Neural crest cell (in vitro differentiated cells): ENCODE data around the gene GATB. TPM values are rescaled to one million over a fixed set of nuclear protein-coding genes. Genes with fewer than 3 reads are reported as not detected.

Experiments
- DNase-seq: peaks from one replicate; pipeline ENCODE4 v3.0.0; 2021; ENCODE audit warnings: low read depth, mixed read lengths, low spot score
- H3K27ac Mint-ChIP-seq: one replicate; pipeline ENCODE4 v1.8.0; 2021; ENCODE audit warnings: mild to moderate bottlenecking, mixed read lengths; ENCODE audit not compliant: unreplicated experiment
- H3K27me3 Mint-ChIP-seq: 2 replicates; pipeline ENCODE4 v1.8.0; 2021; ENCODE audit warnings: low read depth, mild to moderate bottlenecking, mixed read lengths
- H3K36me3 Mint-ChIP-seq: 2 replicates; pipeline ENCODE4 v1.8.0; 2021; ENCODE audit warnings: low read depth, mild to moderate bottlenecking, mixed read lengths
- H3K4me1 Mint-ChIP-seq: 2 replicates; pipeline ENCODE4 v1.8.0; 2021; ENCODE audit warnings: mixed read lengths
- H3K4me3 Mint-ChIP-seq: one replicate; pipeline ENCODE4 v1.8.0; 2021; ENCODE audit warnings: mild to moderate bottlenecking, mixed read lengths
- H3K9me3 Mint-ChIP-seq: 2 replicates; pipeline ENCODE4 v1.8.0; 2021; ENCODE audit warnings: mixed read lengths
- total RNA-seq: library from RNA; stranded (reverse); gene quantifications from 2 replicates; pipeline ENCODE4 v1.2.1, GENCODE V29; 2021
- TF ChIP-seq, protein P1 (sequence below): fragments of 200-600 bp; sonication (generic); conservative IDR thresholded peaks from 2 replicates; pipeline ENCODE4 v1.5.0; 2021; ENCODE audit warnings: antibody characterized with exemption, mild to moderate bottlenecking

GATB gene
- total RNA-seq, 1 donor from 2014 or later = 24.9 TPM

GRCh38 chr4:151807220-151807619, 46.4 kb upstream of the GATB start:
- Mint-ChIP-seq H3K9me3 (no peaks in the 10 kb centered on the region), H3K4me1 (no peaks in the 10 kb centered on the region), H3K27ac (no peak overlapping the region), H3K36me3 (no peaks in the 10 kb centered on the region), H3K4me3 (no peak overlapping the region), H3K27me3 (no peaks in the 10 kb centered on the region)
- no peak for DNase-seq
- TF ChIP-seq, protein P1, sequence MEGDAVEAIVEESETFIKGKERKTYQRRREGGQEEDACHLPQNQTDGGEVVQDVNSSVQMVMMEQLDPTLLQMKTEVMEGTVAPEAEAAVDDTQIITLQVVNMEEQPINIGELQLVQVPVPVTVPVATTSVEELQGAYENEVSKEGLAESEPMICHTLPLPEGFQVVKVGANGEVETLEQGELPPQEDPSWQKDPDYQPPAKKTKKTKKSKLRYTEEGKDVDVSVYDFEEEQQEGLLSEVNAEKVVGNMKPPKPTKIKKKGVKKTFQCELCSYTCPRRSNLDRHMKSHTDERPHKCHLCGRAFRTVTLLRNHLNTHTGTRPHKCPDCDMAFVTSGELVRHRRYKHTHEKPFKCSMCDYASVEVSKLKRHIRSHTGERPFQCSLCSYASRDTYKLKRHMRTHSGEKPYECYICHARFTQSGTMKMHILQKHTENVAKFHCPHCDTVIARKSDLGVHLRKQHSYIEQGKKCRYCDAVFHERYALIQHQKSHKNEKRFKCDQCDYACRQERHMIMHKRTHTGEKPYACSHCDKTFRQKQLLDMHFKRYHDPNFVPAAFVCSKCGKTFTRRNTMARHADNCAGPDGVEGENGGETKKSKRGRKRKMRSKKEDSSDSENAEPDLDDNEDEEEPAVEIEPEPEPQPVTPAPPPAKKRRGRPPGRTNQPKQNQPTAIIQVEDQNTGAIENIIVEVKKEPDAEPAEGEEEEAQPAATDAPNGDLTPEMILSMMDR = no peak

DNA sequence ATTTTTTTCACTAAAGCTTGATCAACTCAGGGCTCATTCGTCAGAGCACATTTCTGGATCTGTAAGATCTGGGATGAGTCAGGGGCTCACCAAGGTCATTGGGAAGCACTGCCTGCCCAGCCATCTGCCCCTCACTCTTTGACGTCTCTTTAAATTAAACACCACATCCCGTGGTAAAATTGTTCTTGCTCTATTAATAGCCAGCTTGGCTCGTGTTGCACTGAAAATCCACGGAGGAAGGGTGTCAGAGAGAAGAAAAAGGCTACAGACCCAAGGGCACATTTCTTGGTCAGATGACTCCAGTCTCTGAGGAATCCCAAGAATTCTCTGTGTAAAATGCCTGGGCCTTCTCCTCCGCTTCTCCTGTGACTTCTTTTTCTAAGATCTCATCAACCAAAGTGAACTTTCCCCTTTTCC, 45.7 kb upstream of the GATB start:
- Mint-ChIP-seq H3K4me1 (no peaks in the 10 kb centered on the region), H3K27me3 (no peaks in the 10 kb centered on the region), H3K9me3 (no peaks in the 10 kb centered on the region), H3K27ac (no peak overlapping the region), H3K36me3 (no peaks in the 10 kb centered on the region), H3K4me3 (no peak overlapping the region)
- DNase-seq = no peak
- TF ChIP-seq, protein P1 = no peak

- H3K4me1 Mint-ChIP-seq = no peaks in the 10 kb centered on the region
- TF ChIP-seq, protein P1 = no peak
- H3K9me3 Mint-ChIP-seq = no peaks in the 10 kb centered on the region
- H3K27ac Mint-ChIP-seq = no peak overlapping the region
- DNase-seq = no peak
- no peaks in the 10 kb centered on the region for H3K27me3 Mint-ChIP-seq
- H3K4me3 Mint-ChIP-seq = no peak overlapping the region
- H3K36me3 Mint-ChIP-seq = no peaks in the 10 kb centered on the region
Measured at GRCh38 chr4:151804821-151805220, 44.0 kb upstream of the GATB start.

- Mint-ChIP-seq H3K4me3 (no peak overlapping the region), H3K27ac (no peak overlapping the region), H3K9me3 (no peaks in the 10 kb centered on the region), H3K27me3 (no peaks in the 10 kb centered on the region), H3K36me3 (no peaks in the 10 kb centered on the region), H3K4me1 (no peaks in the 10 kb centered on the region)
- no peak for DNase-seq
- TF ChIP-seq, protein P1 = no peak
Measured at GRCh38 chr4:151804086-151804630, 43.4 kb upstream of the GATB start.

DNA sequence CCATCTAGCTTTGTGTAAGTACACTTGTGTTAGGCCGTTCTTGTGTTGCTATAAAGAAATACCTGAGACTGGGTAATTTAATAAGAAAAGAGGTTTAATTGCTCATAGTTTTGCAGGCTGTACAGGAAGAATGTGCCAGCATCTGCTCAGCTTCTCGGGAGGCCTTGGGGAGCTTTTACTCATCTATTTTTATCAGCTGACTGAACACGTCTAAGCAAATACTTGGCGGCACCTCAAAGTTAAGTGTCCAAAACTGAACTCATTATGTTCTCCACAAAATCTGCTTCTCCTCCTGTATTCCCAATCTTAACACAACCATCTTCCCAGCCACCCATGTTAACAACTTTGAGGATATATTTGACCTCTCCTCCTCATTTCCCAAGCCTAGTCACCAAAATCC, 42.4 kb upstream of the GATB start:
- H3K27ac Mint-ChIP-seq = no peak overlapping the region
- no peak overlapping the region for H3K4me3 Mint-ChIP-seq
- no peaks in the 10 kb centered on the region for H3K36me3 Mint-ChIP-seq
- H3K27me3 Mint-ChIP-seq = no peaks in the 10 kb centered on the region
- no peaks in the 10 kb centered on the region for H3K9me3 Mint-ChIP-seq
- TF ChIP-seq, protein P1 = no peak
- H3K4me1 Mint-ChIP-seq = no peaks in the 10 kb centered on the region
- DNase-seq = no peak
